ENCODE results near the gene TRIM32. TPM values are rescaled to one million over a fixed set of nuclear protein-coding genes. Genes with fewer than 3 reads are reported as not detected.

The TRIM32 gene
- total RNA-seq, 6 experiments from 2014 or later: 5.2 to 8.4 (median 6.6) TPM

GRCh38 chr9:116658265-116658664 is 28.8 kb upstream of the TRIM32 start:
- H3K36me3 ChIP-seq: no peaks in the 10 kb centered on the region
- no peaks in the 10 kb centered on the region for H3K9me3 ChIP-seq
- intact Hi-C loops (cut with DNase I): no loop called here
- no CpG with 5 or more reads among the region's 2 CpGs for WGBS (ENCODE audit: insufficient coverage, low coverage, low lambda C conversion rate, missing lambda C conversion rate)
- no peaks in the 10 kb centered on the region for H3K27me3 ChIP-seq
- TF ChIP-seq CTCF (IDR thresholded peaks at IDR 0.05) (no peak), POLR2A (IDR thresholded peaks at IDR 0.05) (no peak)
- H3K4me1 ChIP-seq: no peaks in the 10 kb centered on the region
- no peak overlapping the region for H3K27ac ChIP-seq
- ATAC-seq (no peak), DNase-seq (no peak)
- no peak overlapping the region for H3K4me3 ChIP-seq

GRCh38 chr9:116661037-116661954 is 25.8 kb upstream of the TRIM32 start:
- ATAC-seq: peak; percentile 95 to 99 (median 96)
- no peak for DNase-seq
- Histone ChIP-seq H3K36me3 (no peaks in the 10 kb centered on the region), H3K4me3 (no peak overlapping the region), H3K9me3 (no peaks in the 10 kb centered on the region), H3K27ac (no peak overlapping the region), H3K27me3 (no peaks in the 10 kb centered on the region), H3K4me1 (no peaks in the 10 kb centered on the region)
- WGBS (ENCODE audit: insufficient coverage, low coverage, low lambda C conversion rate, missing lambda C conversion rate): 45% methylated on average over 5 of the region's 7 CpGs
- intact Hi-C loops (cut with DNase I): no loop called here
- TF ChIP-seq POLR2A (IDR thresholded peaks at IDR 0.05) (no peak), CTCF (IDR thresholded peaks at IDR 0.05) (peak; percentile 69 to 78 (median 74))

GRCh38 chr9:116662646-116663310 is 24.3 kb upstream of the TRIM32 start:
- no peaks in the 10 kb centered on the region for H3K27me3 ChIP-seq

GRCh38 chr9:116663581-116663980 is 23.5 kb upstream of the TRIM32 start:
- intact Hi-C loops (cut with DNase I): no loop called here
- Histone ChIP-seq H3K4me1 (no peaks in the 10 kb centered on the region), H3K36me3 (no peaks in the 10 kb centered on the region), H3K9me3 (no peaks in the 10 kb centered on the region), H3K27ac (no peak overlapping the region), H3K4me3 (no peak overlapping the region), H3K27me3 (no peaks in the 10 kb centered on the region)
- no peak for ATAC-seq
- 100% methylated on average over 1 of the region's 1 CpG for WGBS (ENCODE audit: insufficient coverage, low coverage, low lambda C conversion rate, missing lambda C conversion rate)
- TF ChIP-seq CTCF (IDR thresholded peaks at IDR 0.05) (no peak), POLR2A (IDR thresholded peaks at IDR 0.05) (no peak)
- DNase-seq: no peak

More at GRCh38 chr9:116662646-116663310, 24.3 kb upstream of the TRIM32 start:
- Histone ChIP-seq H3K9me3 (no peaks in the 10 kb centered on the region), H3K4me3 (no peak overlapping the region), H3K36me3 (no peaks in the 10 kb centered on the region), H3K4me1 (no peaks in the 10 kb centered on the region), H3K27ac (no peak overlapping the region)
- ATAC-seq: no peak
- WGBS (ENCODE audit: insufficient coverage, low coverage, low lambda C conversion rate, missing lambda C conversion rate): 51% methylated on average over 6 of the region's 6 CpGs
- TF ChIP-seq CTCF (IDR thresholded peaks at IDR 0.05) (no peak), POLR2A (IDR thresholded peaks at IDR 0.05) (no peak)
- no peak for DNase-seq
- intact Hi-C loops (cut with DNase I): no loop called here
